SK-N-SH (cell line): Measurements from ENCODE around the gene CX3CR1. TPM values are rescaled to one million over a fixed set of nuclear protein-coding genes. Genes with fewer than 3 reads are reported as not detected.

Experiments used
- CTCF ChIA-PET: fragments of 300-600, 350-600 bp; formaldehyde crosslinking; extraction: SDS; loops from one replicate; lab custom pipeline; 2021; lab: Yijun Ruan, JAX
- POLR2A ChIA-PET: fragments of 350-600 bp; sonication (Branson Sonifier 250); formaldehyde crosslinking; extraction: SDS; loops from one replicate; lab custom pipeline; 2020; ENCODE audit warnings: antibody characterized with exemption, inconsistent platforms; lab: Yijun Ruan, JAX
- DNase-seq: peaks from one replicate; pipeline ENCODE4 v3.0.0; 2012
- H2AFZ ChIP-seq: fragments of 200-600 bp; sonication (generic); 2 replicates; pipeline ENCODE4 v1.8.1; 2016; ENCODE audit warnings: antibody characterized with exemption, mild to moderate bottlenecking, low read depth
- H3F3A ChIP-seq: fragments of 200-600 bp; sonication (generic); replicated peaks from 2 replicates; pipeline ENCODE3; 2016; ENCODE audit warnings: antibody characterized with exemption, mild to moderate bottlenecking; ENCODE audit not compliant: insufficient read depth
- H3K27ac ChIP-seq, 2 experiments: fragments of 200-500 bp in 1 of 2; fragments of 200-600 bp in 1 of 2; sonication (Bioruptor generic) in 1 of 2; sonication (generic), shearing (Covaris generic) in 1 of 2; 2 replicates each; pipeline versions ENCODE4 v1.5.1 to v1.6.1; 2014 to 2016; ENCODE audit warnings: low read depth in 2 of 2, inconsistent platforms in 1 of 2, low read length in 1 of 2, mild to moderate bottlenecking in 1 of 2, mixed read lengths in 1 of 2
- H3K27me3 ChIP-seq: fragments of 200-600 bp; sonication (generic), shearing (Covaris generic); 2 replicates; pipeline ENCODE4 v1.6.1; 2016; ENCODE audit warnings: mixed run types; ENCODE audit not compliant: insufficient read depth
- H3K36me3 ChIP-seq, 2 experiments: fragments of 200-500 bp in 1 of 2; fragments of 200-600 bp in 1 of 2; sonication (Bioruptor generic) in 1 of 2; sonication (generic) in 1 of 2; replicated peaks in 1 of 2; 2 replicates each; pipeline versions ENCODE3 to v1.5.1; 2014 to 2016; ENCODE audit warnings: low read length in 1 of 2, mild to moderate bottlenecking in 1 of 2; ENCODE audit not compliant: insufficient read depth in 2 of 2, control insufficient read depth in 1 of 2
- H3K4me1 ChIP-seq, 2 experiments: fragments of 200-500 bp in 1 of 2; fragments of 200-600 bp in 1 of 2; sonication (Bioruptor generic) in 1 of 2; sonication (generic), shearing (Covaris generic) in 1 of 2; 2 replicates each; pipeline versions ENCODE4 v1.5.1 to v1.6.1; 2014 to 2016; ENCODE audit warnings: low read depth in 1 of 2, low read length in 1 of 2, mixed run types in 1 of 2; ENCODE audit not compliant: insufficient read depth in 2 of 2, control insufficient read depth in 1 of 2
- H3K4me2 ChIP-seq: fragments of 200-600 bp; sonication (generic), shearing (Covaris generic); 2 replicates; pipeline ENCODE4 v1.6.1; 2017; ENCODE audit warnings: mixed run types
- H3K4me3 ChIP-seq, 2 experiments: fragments of 200-500 bp in 1 of 2; fragments of 200-600 bp in 1 of 2; sonication (Bioruptor generic) in 1 of 2; sonication (generic), shearing (Covaris generic) in 1 of 2; 2 replicates each; pipeline versions ENCODE4 v1.5.1 to v1.8.1; 2014 to 2016; ENCODE audit warnings: low read depth in 2 of 2, inconsistent platforms in 1 of 2, low read length in 1 of 2, mild to moderate bottlenecking in 1 of 2, mixed read lengths in 1 of 2, moderate library complexity in 1 of 2
- H3K79me2 ChIP-seq: fragments of 200-600 bp; sonication (generic); 2 replicates; pipeline ENCODE4 v1.8.1; 2017; ENCODE audit warnings: mild to moderate bottlenecking; ENCODE audit not compliant: insufficient read depth
- H3K9ac ChIP-seq: fragments of 200-600 bp; sonication (generic); 2 replicates; pipeline ENCODE4 v1.6.1; 2017; ENCODE audit warnings: mixed run types
- H3K9me2 ChIP-seq: fragments of 200-600 bp; sonication (generic); 2 replicates; pipeline ENCODE4 v1.6.1; 2017; ENCODE audit warnings: mixed run types
- H3K9me3 ChIP-seq: fragments of 200-600 bp; sonication (generic); 2 replicates; pipeline ENCODE4 v1.6.1; 2017; ENCODE audit warnings: mixed run types, mild to moderate bottlenecking, moderate library complexity
- H4K20me1 ChIP-seq: fragments of 200-600 bp; sonication (generic); 2 replicates; pipeline ENCODE4 v1.6.1; 2017; ENCODE audit warnings: mild to moderate bottlenecking, mixed run types; ENCODE audit not compliant: insufficient read depth
- EP300 ChIP-seq, 2 experiments: IDR thresholded peaks; 2 replicates each; pipeline versions ENCODE4 v1.4.0 to v1.6.1; 2012; ENCODE audit warnings: borderline replicate concordance in 1 of 2, low read depth in 1 of 2, low read length in 1 of 2
- EZH2phosphoT487 ChIP-seq: fragments of 200-600 bp; sonication (generic); IDR thresholded peaks from 2 replicates; pipeline ENCODE4 v1.6.1; 2017; ENCODE audit warnings: low read depth, mixed run types, mild to moderate bottlenecking, antibody characterized with exemption, moderate library complexity, borderline replicate concordance
- JUND ChIP-seq: IDR thresholded peaks from 2 replicates; pipeline ENCODE4 v1.4.0; 2012
- MXI1 ChIP-seq: IDR thresholded peaks from 2 replicates; pipeline ENCODE4 v1.6.1; 2012; ENCODE audit warnings: mild to moderate bottlenecking, low read depth, low read length, improper control_type of control experiment
- NFIC ChIP-seq: IDR thresholded peaks from 2 replicates; pipeline ENCODE4 v1.4.0; 2012; ENCODE audit warnings: borderline replicate concordance
- NRF1 ChIP-seq: IDR thresholded peaks from 2 replicates; pipeline ENCODE4 v1.6.1; 2012; ENCODE audit warnings: low read depth, mild to moderate bottlenecking, low read length
- RCOR1 ChIP-seq: fragments of 150-350 bp; IDR thresholded peaks from 2 replicates; pipeline ENCODE4 v1.6.1; 2017; ENCODE audit warnings: antibody characterized with exemption, low read length
- RFX5 ChIP-seq: IDR thresholded peaks from 2 replicates; pipeline ENCODE4 v1.6.1; 2012; ENCODE audit warnings: mild to moderate bottlenecking, improper control_type of control experiment, low read length
- RXRA ChIP-seq: IDR thresholded peaks from 2 replicates; pipeline ENCODE4 v1.4.0; 2012; ENCODE audit warnings: low read depth, mild to moderate bottlenecking, borderline replicate concordance
- SIN3A ChIP-seq: IDR thresholded peaks from 2 replicates; pipeline ENCODE4 v1.6.1; 2012; ENCODE audit warnings: low read depth, mild to moderate bottlenecking, low read length, moderate library complexity, borderline replicate concordance
- TAF1 ChIP-seq: IDR thresholded peaks from 2 replicates; pipeline ENCODE4 v1.6.1; 2012; ENCODE audit warnings: low read depth, mild to moderate bottlenecking, low read length, moderate library complexity, borderline replicate concordance
- TCF12 ChIP-seq: IDR thresholded peaks from 2 replicates; pipeline ENCODE4 v1.4.0; 2012
- YY1 ChIP-seq: IDR thresholded peaks from 2 replicates; pipeline ENCODE4 v1.4.0; 2012; ENCODE audit warnings: low read depth, mild to moderate bottlenecking
- WGBS: methylation state at CpG from one replicate; pipeline ENCODE4 v1.1.6; 2017; ENCODE audit warnings: low lambda C conversion rate; 5-methylcytosine and 5-hydroxymethylcytosine counted together
- polyA plus RNA-seq, 3 experiments: library from polyadenylated mRNA; depleted of rRNA; stranded (reverse); fragments of >200 nt; gene quantifications; 2 replicates each; pipeline ENCODE4 v1.2.3, GENCODE V29; 2012
- TF ChIP-seq, protein P1 (sequence below): fragments of 150-350 bp; IDR thresholded peaks from 2 replicates; pipeline ENCODE4 v1.6.1; 2017; ENCODE audit warnings: antibody characterized with exemption, low read length, low read depth, borderline replicate concordance
- TF ChIP-seq, protein P2 (sequence below): IDR thresholded peaks from 2 replicates; pipeline ENCODE4 v1.6.1; 2012; ENCODE audit warnings: mild to moderate bottlenecking, low read depth, low read length, moderate library complexity
- TF ChIP-seq, protein P3 (sequence below): fragments of 150-350 bp; IDR thresholded peaks from 2 replicates; pipeline ENCODE4 v1.6.1; 2016; ENCODE audit warnings: mild to moderate bottlenecking, low read depth, low read length
- TF ChIP-seq, protein P4 (sequence below): fragments of 200-600 bp; sonication (generic); IDR thresholded peaks from 2 replicates; pipeline ENCODE4 v1.6.1; 2017; ENCODE audit warnings: antibody characterized with exemption, mild to moderate bottlenecking, moderate library complexity

CX3CR1 gene
- polyA plus RNA-seq, 1 of the 3 experiments (the other 2 are of a cell fraction): not detected

DNA sequence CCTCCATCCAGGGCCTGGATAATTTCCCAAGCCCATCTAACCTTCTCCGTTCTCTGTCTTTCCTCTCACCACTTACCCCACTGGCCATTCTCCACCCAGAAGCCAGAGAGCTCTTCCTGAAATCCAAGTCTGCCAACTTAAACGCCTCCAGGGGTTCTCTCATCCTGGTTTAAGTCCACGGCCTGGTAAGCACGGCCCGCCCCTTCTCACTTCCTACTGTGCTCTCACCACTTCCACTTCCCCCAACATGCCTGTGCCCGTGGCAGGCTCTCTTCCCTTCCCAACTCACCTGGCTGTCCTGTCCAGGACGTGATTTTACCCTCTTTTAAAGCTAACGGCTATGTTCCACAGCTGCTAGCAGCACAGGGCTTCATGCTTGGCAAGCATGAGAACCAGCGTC, 1.7 kb upstream of the CX3CR1 start:
- ChIA-PET POLR2A (no interaction called here), CTCF (interaction anchor here (1.1 to 4.3 kb wide), 3 partner anchors 11 to 154 kb away, joined by 3 to 26 read pairs (median 13); no protein-coding TSS in a partner anchor)
- no peak for DNase-seq
- H3K27me3 ChIP-seq: no peaks in the 10 kb centered on the region
- no peaks in the 10 kb centered on the region for H3K36me3 ChIP-seq
- no peaks in the 10 kb centered on the region for H3K9me3 ChIP-seq
- TF ChIP-seq TAF1: no peak
- TF ChIP-seq RFX5: no peak
- TF ChIP-seq NRF1: no peak
- no peak for TF ChIP-seq RXRA
- TF ChIP-seq, protein P1, sequence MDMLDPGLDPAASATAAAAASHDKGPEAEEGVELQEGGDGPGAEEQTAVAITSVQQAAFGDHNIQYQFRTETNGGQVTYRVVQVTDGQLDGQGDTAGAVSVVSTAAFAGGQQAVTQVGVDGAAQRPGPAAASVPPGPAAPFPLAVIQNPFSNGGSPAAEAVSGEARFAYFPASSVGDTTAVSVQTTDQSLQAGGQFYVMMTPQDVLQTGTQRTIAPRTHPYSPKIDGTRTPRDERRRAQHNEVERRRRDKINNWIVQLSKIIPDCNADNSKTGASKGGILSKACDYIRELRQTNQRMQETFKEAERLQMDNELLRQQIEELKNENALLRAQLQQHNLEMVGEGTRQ: no peak
- TF ChIP-seq MXI1: no peak
- no peak for TF ChIP-seq SIN3A
- no peak for TF ChIP-seq YY1
- TF ChIP-seq EP300 (IDR thresholded peaks at IDR 0.05; ENCODE audit: borderline replicate concordance in 1 of 2, low read depth in 1 of 2, low read length in 1 of 2): no peak
- TF ChIP-seq, protein P2, sequence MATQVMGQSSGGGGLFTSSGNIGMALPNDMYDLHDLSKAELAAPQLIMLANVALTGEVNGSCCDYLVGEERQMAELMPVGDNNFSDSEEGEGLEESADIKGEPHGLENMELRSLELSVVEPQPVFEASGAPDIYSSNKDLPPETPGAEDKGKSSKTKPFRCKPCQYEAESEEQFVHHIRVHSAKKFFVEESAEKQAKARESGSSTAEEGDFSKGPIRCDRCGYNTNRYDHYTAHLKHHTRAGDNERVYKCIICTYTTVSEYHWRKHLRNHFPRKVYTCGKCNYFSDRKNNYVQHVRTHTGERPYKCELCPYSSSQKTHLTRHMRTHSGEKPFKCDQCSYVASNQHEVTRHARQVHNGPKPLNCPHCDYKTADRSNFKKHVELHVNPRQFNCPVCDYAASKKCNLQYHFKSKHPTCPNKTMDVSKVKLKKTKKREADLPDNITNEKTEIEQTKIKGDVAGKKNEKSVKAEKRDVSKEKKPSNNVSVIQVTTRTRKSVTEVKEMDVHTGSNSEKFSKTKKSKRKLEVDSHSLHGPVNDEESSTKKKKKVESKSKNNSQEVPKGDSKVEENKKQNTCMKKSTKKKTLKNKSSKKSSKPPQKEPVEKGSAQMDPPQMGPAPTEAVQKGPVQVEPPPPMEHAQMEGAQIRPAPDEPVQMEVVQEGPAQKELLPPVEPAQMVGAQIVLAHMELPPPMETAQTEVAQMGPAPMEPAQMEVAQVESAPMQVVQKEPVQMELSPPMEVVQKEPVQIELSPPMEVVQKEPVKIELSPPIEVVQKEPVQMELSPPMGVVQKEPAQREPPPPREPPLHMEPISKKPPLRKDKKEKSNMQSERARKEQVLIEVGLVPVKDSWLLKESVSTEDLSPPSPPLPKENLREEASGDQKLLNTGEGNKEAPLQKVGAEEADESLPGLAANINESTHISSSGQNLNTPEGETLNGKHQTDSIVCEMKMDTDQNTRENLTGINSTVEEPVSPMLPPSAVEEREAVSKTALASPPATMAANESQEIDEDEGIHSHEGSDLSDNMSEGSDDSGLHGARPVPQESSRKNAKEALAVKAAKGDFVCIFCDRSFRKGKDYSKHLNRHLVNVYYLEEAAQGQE: no peak
- TF ChIP-seq, protein P3, sequence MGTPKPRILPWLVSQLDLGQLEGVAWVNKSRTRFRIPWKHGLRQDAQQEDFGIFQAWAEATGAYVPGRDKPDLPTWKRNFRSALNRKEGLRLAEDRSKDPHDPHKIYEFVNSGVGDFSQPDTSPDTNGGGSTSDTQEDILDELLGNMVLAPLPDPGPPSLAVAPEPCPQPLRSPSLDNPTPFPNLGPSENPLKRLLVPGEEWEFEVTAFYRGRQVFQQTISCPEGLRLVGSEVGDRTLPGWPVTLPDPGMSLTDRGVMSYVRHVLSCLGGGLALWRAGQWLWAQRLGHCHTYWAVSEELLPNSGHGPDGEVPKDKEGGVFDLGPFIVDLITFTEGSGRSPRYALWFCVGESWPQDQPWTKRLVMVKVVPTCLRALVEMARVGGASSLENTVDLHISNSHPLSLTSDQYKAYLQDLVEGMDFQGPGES: no peak
- TF ChIP-seq RCOR1: no peak
- TF ChIP-seq NFIC: no peak
- TF ChIP-seq EZH2phosphoT487: no peak
- TF ChIP-seq, protein P4, sequence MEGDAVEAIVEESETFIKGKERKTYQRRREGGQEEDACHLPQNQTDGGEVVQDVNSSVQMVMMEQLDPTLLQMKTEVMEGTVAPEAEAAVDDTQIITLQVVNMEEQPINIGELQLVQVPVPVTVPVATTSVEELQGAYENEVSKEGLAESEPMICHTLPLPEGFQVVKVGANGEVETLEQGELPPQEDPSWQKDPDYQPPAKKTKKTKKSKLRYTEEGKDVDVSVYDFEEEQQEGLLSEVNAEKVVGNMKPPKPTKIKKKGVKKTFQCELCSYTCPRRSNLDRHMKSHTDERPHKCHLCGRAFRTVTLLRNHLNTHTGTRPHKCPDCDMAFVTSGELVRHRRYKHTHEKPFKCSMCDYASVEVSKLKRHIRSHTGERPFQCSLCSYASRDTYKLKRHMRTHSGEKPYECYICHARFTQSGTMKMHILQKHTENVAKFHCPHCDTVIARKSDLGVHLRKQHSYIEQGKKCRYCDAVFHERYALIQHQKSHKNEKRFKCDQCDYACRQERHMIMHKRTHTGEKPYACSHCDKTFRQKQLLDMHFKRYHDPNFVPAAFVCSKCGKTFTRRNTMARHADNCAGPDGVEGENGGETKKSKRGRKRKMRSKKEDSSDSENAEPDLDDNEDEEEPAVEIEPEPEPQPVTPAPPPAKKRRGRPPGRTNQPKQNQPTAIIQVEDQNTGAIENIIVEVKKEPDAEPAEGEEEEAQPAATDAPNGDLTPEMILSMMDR: no peak
- TF ChIP-seq JUND: no peak
- TF ChIP-seq TCF12: no peak
- H3K27ac ChIP-seq: no peak overlapping the region
- no peak overlapping the region for H3K4me3 ChIP-seq
- H3K9ac ChIP-seq: no peak overlapping the region
- no peaks in the 10 kb centered on the region for H4K20me1 ChIP-seq
- no peaks in the 10 kb centered on the region for H3K9me2 ChIP-seq
- no peak overlapping the region for H3K4me2 ChIP-seq
- H3K4me1 ChIP-seq: no peaks in the 10 kb centered on the region
- H3F3A ChIP-seq: no peaks in the 10 kb centered on the region
- WGBS: 65% methylated on average over 9 of the region's 9 CpGs
- H3K79me2 ChIP-seq: no peaks in the 10 kb centered on the region
- H2AFZ ChIP-seq: no peak overlapping the region
